HEK293T (cell line): Measurements from ENCODE around the gene ZNF287.

Source experiments
- ARNT ChIP-seq: fragments of 450-650 bp; IDR thresholded peaks from 2 replicates; pipeline ENCODE4 v1.6.1; 2017; ENCODE audit warnings: mild to moderate bottlenecking
- ELF4 ChIP-seq: fragments of 450-650 bp; IDR thresholded peaks from 2 replicates; pipeline ENCODE4 v1.6.1; 2017; ENCODE audit warnings: antibody characterized with exemption
- FOXK2 ChIP-seq: fragments of 450-650 bp; IDR thresholded peaks from 2 replicates; pipeline ENCODE4 v1.6.1; 2016; ENCODE audit warnings: mild to moderate bottlenecking
- FOXM1 ChIP-seq: fragments of 450-650 bp; IDR thresholded peaks from 2 replicates; pipeline ENCODE4 v1.6.1; 2017; ENCODE audit warnings: mild to moderate bottlenecking, borderline replicate concordance
- L3MBTL2 ChIP-seq: fragments of 450-650 bp; conservative IDR thresholded peaks from 2 replicates; pipeline ENCODE4 v1.6.1; 2016; ENCODE audit warnings: mild to moderate bottlenecking
- LEF1 ChIP-seq: fragments of 450-650 bp; IDR thresholded peaks from 2 replicates; pipeline ENCODE4 v1.6.1; 2017; ENCODE audit warnings: mild to moderate bottlenecking, borderline replicate concordance
- NFRKB ChIP-seq: fragments of 450-650 bp; IDR thresholded peaks from 2 replicates; pipeline ENCODE4 v1.6.1; 2016; ENCODE audit warnings: mild to moderate bottlenecking, moderate library complexity
- SP1 ChIP-seq: fragments of 450-650 bp; IDR thresholded peaks from 2 replicates; pipeline ENCODE4 v1.6.1; 2017
- SUZ12 ChIP-seq: fragments of 450-650 bp; IDR thresholded peaks from 2 replicates; pipeline ENCODE4 v1.6.1; 2016; ENCODE audit warnings: mild to moderate bottlenecking
- TARDBP ChIP-seq: fragments of 450-650 bp; IDR thresholded peaks from 2 replicates; pipeline ENCODE4 v1.6.1; 2016
- ZNF384 ChIP-seq: fragments of 450-650 bp; IDR thresholded peaks from 2 replicates; pipeline ENCODE4 v1.6.1; 2016
- TF ChIP-seq, protein P1 (sequence below): fragments of 450-650 bp; IDR thresholded peaks from 2 replicates; pipeline ENCODE4 v1.6.1; 2016

DNA sequence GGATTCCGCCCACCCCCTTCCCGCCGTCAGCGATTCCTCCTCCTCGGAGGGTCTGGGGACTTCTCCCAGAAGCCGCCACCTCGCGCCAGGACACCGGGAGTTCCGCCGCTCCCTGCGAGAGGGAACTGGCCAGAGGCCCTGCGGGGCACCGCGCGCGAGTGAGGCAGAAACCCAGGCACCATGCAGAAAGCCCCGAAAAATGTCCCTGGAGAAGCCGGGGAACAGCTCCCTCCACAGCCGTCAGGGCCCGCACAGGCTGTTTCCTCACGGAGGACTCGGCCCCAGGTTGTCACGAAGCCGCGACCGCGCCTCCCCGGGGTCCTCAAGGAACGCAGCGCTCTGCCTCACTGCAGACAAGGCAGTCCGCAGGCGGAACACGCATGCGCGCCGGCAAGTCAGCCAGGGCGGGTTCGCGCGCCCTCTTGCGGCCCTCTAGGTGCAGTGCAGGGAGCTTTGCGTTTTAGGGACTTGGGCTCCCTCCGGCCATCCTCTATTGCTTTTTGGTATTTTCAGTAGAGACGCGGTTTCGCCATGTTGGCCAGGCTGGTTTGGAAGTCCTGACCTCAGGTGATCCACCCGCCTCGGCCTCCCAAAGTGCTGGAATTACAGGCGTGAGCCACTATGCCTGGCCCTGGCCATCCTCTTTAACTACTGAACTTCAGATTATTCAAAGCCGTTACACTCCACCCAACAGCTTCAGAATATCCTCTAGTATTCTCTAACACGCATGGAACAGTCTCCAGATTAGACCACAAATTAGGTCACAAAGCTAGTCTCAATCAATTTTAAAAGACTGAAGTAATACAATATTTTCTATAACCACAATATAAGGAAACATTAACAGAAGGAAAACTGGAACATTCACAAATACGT lies 20.3 kb upstream of the ZNF287 start:
- no peak for TF ChIP-seq NFRKB
- TF ChIP-seq LEF1: no peak
- TF ChIP-seq SUZ12: no peak
- TF ChIP-seq L3MBTL2: peak; percentile 91
- TF ChIP-seq FOXM1: no peak
- no peak for TF ChIP-seq TARDBP
- no peak for TF ChIP-seq ELF4
- no peak for TF ChIP-seq SP1
- TF ChIP-seq ZNF384: no peak
- TF ChIP-seq ARNT: no peak
- TF ChIP-seq, protein P1, sequence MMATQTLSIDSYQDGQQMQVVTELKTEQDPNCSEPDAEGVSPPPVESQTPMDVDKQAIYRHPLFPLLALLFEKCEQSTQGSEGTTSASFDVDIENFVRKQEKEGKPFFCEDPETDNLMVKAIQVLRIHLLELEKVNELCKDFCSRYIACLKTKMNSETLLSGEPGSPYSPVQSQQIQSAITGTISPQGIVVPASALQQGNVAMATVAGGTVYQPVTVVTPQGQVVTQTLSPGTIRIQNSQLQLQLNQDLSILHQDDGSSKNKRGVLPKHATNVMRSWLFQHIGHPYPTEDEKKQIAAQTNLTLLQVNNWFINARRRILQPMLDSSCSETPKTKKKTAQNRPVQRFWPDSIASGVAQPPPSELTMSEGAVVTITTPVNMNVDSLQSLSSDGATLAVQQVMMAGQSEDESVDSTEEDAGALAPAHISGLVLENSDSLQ: no peak
- no peak for TF ChIP-seq FOXK2
